CD4-positive, alpha-beta T cell (primary cell): ENCODE results near the gene DNAH1. TPM values are rescaled to one million over a fixed set of nuclear protein-coding genes. Genes with fewer than 3 reads are reported as not detected.

ENCODE experiments used
- ATAC-seq: fragments of 200-7000 bp; cut with Tn5 transposase; one replicate; pipeline ENCODE4 v1.10.0; 2022; ENCODE audit warnings: mild to moderate bottlenecking; ENCODE audit not compliant: poor library complexity
- CTCF ChIA-PET: fragments of 350-600 bp; sonication (Branson Sonifier 250); formaldehyde crosslinking; loops from one replicate; lab custom pipeline; 2021; ENCODE audit warnings: antibody characterized with exemption, inconsistent platforms; lab: Charles Lee
- POLR2A ChIA-PET: fragments of 350-600 bp; sonication (Branson Sonifier 250); formaldehyde crosslinking; loops from one replicate; lab custom pipeline; 2021; ENCODE audit warnings: antibody characterized with exemption, inconsistent platforms; lab: Charles Lee
- DNase-seq, 14 experiments: peaks; one replicate each; pipeline ENCODE4 v3.0.0-alpha.2; 2013 to 2020; ENCODE audit warnings: mixed read lengths in 2 of 14
- H3K27ac ChIP-seq, 2 donors: one replicate each; pipeline versions ENCODE4 v1.5.1 to v1.7.0; 2013; ENCODE audit warnings: low read length in 2 of 2, low read depth in 1 of 2, mild to moderate bottlenecking in 1 of 2
- H3K27me3 ChIP-seq, 2 experiments: 1 replicate in 1 of 2; 2 replicates in 1 of 2; pipeline versions ENCODE4 v1.6.1 to v1.7.0; 2013; ENCODE audit warnings: low read length in 2 of 2, control low read depth in 1 of 2, mild to moderate bottlenecking in 1 of 2, moderate library complexity in 1 of 2; ENCODE audit not compliant: insufficient read depth in 2 of 2, control insufficient read depth in 1 of 2
- H3K36me3 ChIP-seq: one replicate; pipeline ENCODE4 v1.6.1; 2013; ENCODE audit warnings: low read length, control low read depth; ENCODE audit not compliant: insufficient read depth
- H3K4me1 ChIP-seq: one replicate; pipeline ENCODE4 v1.6.1; 2013; ENCODE audit warnings: low read length, control low read depth; ENCODE audit not compliant: insufficient read depth
- H3K4me3 ChIP-seq: one replicate; pipeline ENCODE4 v1.5.1; 2013; ENCODE audit warnings: mild to moderate bottlenecking, low read length, moderate library complexity
- H3K9me3 ChIP-seq, 2 experiments: 1 replicate in 1 of 2; 2 replicates in 1 of 2; pipeline versions ENCODE4 v1.6.1 to v1.7.0; 2013; ENCODE audit warnings: low read length in 2 of 2, mild to moderate bottlenecking in 2 of 2, control low read depth in 1 of 2, moderate library complexity in 1 of 2; ENCODE audit not compliant: control insufficient read depth in 1 of 2, insufficient read depth in 1 of 2
- H3K27ac Mint-ChIP-seq: one replicate; pipeline ENCODE4 v1.8.0; 2020; ENCODE audit warnings: mixed read lengths
- H3K27me3 Mint-ChIP-seq: one replicate; pipeline ENCODE4 v1.8.0; 2021; ENCODE audit warnings: mixed read lengths
- H3K36me3 Mint-ChIP-seq: one replicate; pipeline ENCODE4 v1.8.0; 2021; ENCODE audit warnings: low read depth, mixed read lengths
- H3K4me1 Mint-ChIP-seq: one replicate; pipeline ENCODE4 v1.8.0; 2021; ENCODE audit warnings: low read depth, mixed read lengths
- H3K4me3 Mint-ChIP-seq: one replicate; pipeline ENCODE4 v1.8.0; 2020; ENCODE audit warnings: mild to moderate bottlenecking, mixed read lengths
- H3K9me3 Mint-ChIP-seq: one replicate; pipeline ENCODE4 v1.8.0; 2020; ENCODE audit warnings: mixed read lengths
- CTCF ChIP-seq: fragments of 200-600 bp; IDR thresholded peaks from one replicate; pipeline ENCODE4 v1.8.0; 2022; ENCODE audit warnings: antibody characterized with exemption, mild to moderate bottlenecking
- intact Hi-C, 2 experiments: fragments of 100-400 bp; cut with DNase I in 1 of 2; cut with micrococcal nuclease in 1 of 2; formaldehyde crosslinking; loops; one replicate each; pipeline versions ENCODE4 v1.15.1 to v1.9.0; 2023 to 2025; cut with DNase I, micrococcal nuclease
- total RNA-seq, 174 experiments: library from RNA in 2 of 174; stranded (reverse) in 2 of 174; gene quantifications; one replicate each; pipeline ENCODE4 v1.2.3 and lab custom pipeline; 2021 to 2026

DNAH1 gene
- total RNA-seq, 2 experiments from 2014 or later, result 49.7 to 50.7 TPM

GRCh38 chr3:52373676-52374075 is 57.6 kb downstream of the DNAH1 start:
- Mint-ChIP-seq H3K36me3 (peaks cover 41% of the 10 kb centered on the region), H3K4me1 (peaks cover 11% of the 10 kb centered on the region), H3K27ac (no peak overlapping the region), H3K4me3 (no peak overlapping the region), H3K27me3 (no peaks in the 10 kb centered on the region), H3K9me3 (no peaks in the 10 kb centered on the region)
- Histone ChIP-seq H3K36me3 (peaks cover 29% of the 10 kb centered on the region), H3K27me3 (no peaks in the 10 kb centered on the region), H3K4me1 (peaks cover 4% of the 10 kb centered on the region), H3K9me3 (no peaks in the 10 kb centered on the region), H3K27ac (no peak overlapping the region), H3K4me3 (no peak overlapping the region)
- DNase-seq, result no peak
- ChIA-PET POLR2A (no interaction called here), CTCF (no interaction called here)
- no peak for ATAC-seq
- no peak for TF ChIP-seq CTCF
- intact Hi-C loops, result no loop called here

GRCh38 chr3:52374173-52374572 is 58.1 kb downstream of the DNAH1 start:
- ATAC-seq, result no peak
- peaks cover 37% of the 10 kb centered on the region for H3K36me3 Mint-ChIP-seq
- H3K4me1 Mint-ChIP-seq, result peaks cover 11% of the 10 kb centered on the region
- DNase-seq, result no peak
- CTCF ChIA-PET, result no interaction called here
- Histone ChIP-seq H3K36me3 (peaks cover 28% of the 10 kb centered on the region), H3K4me1 (peaks cover 4% of the 10 kb centered on the region), H3K4me3 (no peak overlapping the region), H3K9me3 (no peaks in the 10 kb centered on the region), H3K27me3 (no peaks in the 10 kb centered on the region), H3K27ac (no peak overlapping the region)
- no peak overlapping the region for H3K27ac Mint-ChIP-seq
- no peaks in the 10 kb centered on the region for H3K27me3 Mint-ChIP-seq
- intact Hi-C loops, result no loop called here
- no peak for TF ChIP-seq CTCF
- POLR2A ChIA-PET, result no interaction called here
- no peaks in the 10 kb centered on the region for H3K9me3 Mint-ChIP-seq
- H3K4me3 Mint-ChIP-seq, result no peak overlapping the region

- H3K36me3 ChIP-seq, result peaks cover 8% of the 10 kb centered on the region
- TF ChIP-seq CTCF, result no peak
- H3K9me3 ChIP-seq, result no peaks in the 10 kb centered on the region
- H3K4me3 Mint-ChIP-seq, result no peak overlapping the region
- ATAC-seq (no peak), DNase-seq (no peak)
- H3K27me3 Mint-ChIP-seq, result no peaks in the 10 kb centered on the region
- H3K27ac Mint-ChIP-seq, result no peak overlapping the region
- peaks cover 17% of the 10 kb centered on the region for H3K36me3 Mint-ChIP-seq
- no peak overlapping the region for H3K27ac ChIP-seq
- no peaks in the 10 kb centered on the region for H3K9me3 Mint-ChIP-seq
- intact Hi-C loops, result no loop called here
- H3K27me3 ChIP-seq, result no peaks in the 10 kb centered on the region
- H3K4me1 Mint-ChIP-seq, result no peaks in the 10 kb centered on the region
- ChIA-PET POLR2A (interaction anchor here (0.6 kb wide), 1 partner anchor 44 kb away, joined by 3 read pairs; no protein-coding TSS in a partner anchor), CTCF (no interaction called here)
- no peaks in the 10 kb centered on the region for H3K4me1 ChIP-seq
- no peak overlapping the region for H3K4me3 ChIP-seq
Measured at GRCh38 chr3:52379610-52380009, 63.5 kb downstream of the DNAH1 start.
